Type B pancreatic cell (in vitro differentiated cells): ENCODE data around the gene ESYT3. TPM values are rescaled to one million over a fixed set of nuclear protein-coding genes. Genes with fewer than 3 reads are reported as not detected.

Experiments used
- DNase-seq: peaks from one replicate; pipeline ENCODE4 v3.0.0; 2021; ENCODE audit warnings: mixed read lengths; ENCODE audit not compliant: unreplicated experiment; ENCODE audit errors: extremely low spot score
- H3K27ac Mint-ChIP-seq: 2 replicates; pipeline ENCODE4 v1.8.0; 2021; ENCODE audit warnings: mild to moderate bottlenecking, mixed read lengths
- H3K27me3 Mint-ChIP-seq: 2 replicates; pipeline ENCODE4 v1.8.0; 2021; ENCODE audit warnings: mixed read lengths
- H3K36me3 Mint-ChIP-seq: 2 replicates; pipeline ENCODE4 v1.8.0; 2021; ENCODE audit warnings: mixed read lengths
- H3K4me1 Mint-ChIP-seq: one replicate; pipeline ENCODE4 v1.8.0; 2021; ENCODE audit warnings: mixed read lengths; ENCODE audit not compliant: unreplicated experiment
- H3K4me3 Mint-ChIP-seq: 2 replicates; pipeline ENCODE4 v1.8.0; 2021; ENCODE audit warnings: mild to moderate bottlenecking, mixed read lengths
- H3K9me3 Mint-ChIP-seq: 2 replicates; pipeline ENCODE4 v1.8.0; 2021; ENCODE audit warnings: mixed read lengths
- total RNA-seq: library from RNA; stranded (reverse); gene quantifications from 2 replicates; pipeline ENCODE4 v1.2.1, GENCODE V29; 2021; ENCODE audit warnings: low replicate concordance
- TF ChIP-seq, protein P1 (sequence below): fragments of 200-600 bp; sonication (generic); conservative IDR thresholded peaks from 2 replicates; pipeline ENCODE4 v1.5.0; 2021; ENCODE audit warnings: antibody characterized with exemption, mild to moderate bottlenecking

Gene ESYT3
- total RNA-seq, 1 donor from 2014 or later: 2.0 TPM

DNA sequence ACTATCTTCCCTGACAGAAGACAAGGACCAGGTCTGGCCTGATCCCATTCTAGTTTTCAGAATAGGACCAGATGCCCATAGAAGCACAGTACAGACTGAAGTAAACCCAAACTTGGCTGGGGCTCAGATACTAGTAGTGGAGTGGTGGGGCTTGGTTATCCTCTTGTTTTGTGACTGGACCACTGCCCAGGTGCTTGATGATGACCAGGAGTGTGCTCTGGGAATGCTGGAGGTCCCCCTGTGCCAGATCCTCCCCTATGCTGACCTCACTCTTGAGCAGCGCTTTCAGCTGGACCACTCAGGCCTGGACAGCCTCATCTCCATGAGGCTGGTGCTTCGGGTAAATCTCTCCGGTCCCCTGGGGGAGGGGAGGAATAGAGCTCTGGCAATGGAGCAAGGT is 36.3 kb downstream of the ESYT3 start:
- no peaks in the 10 kb centered on the region for H3K36me3 Mint-ChIP-seq
- H3K4me3 Mint-ChIP-seq: no peak overlapping the region
- TF ChIP-seq, protein P1, sequence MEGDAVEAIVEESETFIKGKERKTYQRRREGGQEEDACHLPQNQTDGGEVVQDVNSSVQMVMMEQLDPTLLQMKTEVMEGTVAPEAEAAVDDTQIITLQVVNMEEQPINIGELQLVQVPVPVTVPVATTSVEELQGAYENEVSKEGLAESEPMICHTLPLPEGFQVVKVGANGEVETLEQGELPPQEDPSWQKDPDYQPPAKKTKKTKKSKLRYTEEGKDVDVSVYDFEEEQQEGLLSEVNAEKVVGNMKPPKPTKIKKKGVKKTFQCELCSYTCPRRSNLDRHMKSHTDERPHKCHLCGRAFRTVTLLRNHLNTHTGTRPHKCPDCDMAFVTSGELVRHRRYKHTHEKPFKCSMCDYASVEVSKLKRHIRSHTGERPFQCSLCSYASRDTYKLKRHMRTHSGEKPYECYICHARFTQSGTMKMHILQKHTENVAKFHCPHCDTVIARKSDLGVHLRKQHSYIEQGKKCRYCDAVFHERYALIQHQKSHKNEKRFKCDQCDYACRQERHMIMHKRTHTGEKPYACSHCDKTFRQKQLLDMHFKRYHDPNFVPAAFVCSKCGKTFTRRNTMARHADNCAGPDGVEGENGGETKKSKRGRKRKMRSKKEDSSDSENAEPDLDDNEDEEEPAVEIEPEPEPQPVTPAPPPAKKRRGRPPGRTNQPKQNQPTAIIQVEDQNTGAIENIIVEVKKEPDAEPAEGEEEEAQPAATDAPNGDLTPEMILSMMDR: no peak
- H3K27me3 Mint-ChIP-seq: no peaks in the 10 kb centered on the region
- no peak overlapping the region for H3K27ac Mint-ChIP-seq
- no peak for DNase-seq
- H3K4me1 Mint-ChIP-seq: peaks cover 9% of the 10 kb centered on the region
- no peaks in the 10 kb centered on the region for H3K9me3 Mint-ChIP-seq

DNA sequence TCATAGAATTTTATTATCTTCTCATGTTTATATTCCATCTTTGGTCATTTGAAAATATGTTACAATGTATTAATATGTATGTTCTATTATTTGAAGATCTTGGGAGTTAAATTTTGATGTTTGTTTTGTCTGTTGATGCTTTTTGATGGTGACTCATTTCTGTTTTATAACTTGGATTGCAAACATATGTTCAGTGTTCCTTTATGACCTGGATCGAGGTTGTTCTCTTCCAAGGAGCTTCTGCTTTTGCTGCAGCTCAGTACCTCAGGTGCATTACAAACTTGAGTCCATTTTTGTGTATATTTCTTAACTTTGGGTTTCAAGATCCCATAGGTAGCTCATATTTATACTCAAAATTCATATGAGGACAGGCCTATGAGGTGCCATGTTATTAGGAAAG is 37.1 kb downstream of the ESYT3 start:
- Mint-ChIP-seq H3K36me3 (no peaks in the 10 kb centered on the region), H3K27ac (no peak overlapping the region), H3K4me1 (peaks cover 4% of the 10 kb centered on the region), H3K27me3 (no peaks in the 10 kb centered on the region), H3K9me3 (no peaks in the 10 kb centered on the region), H3K4me3 (no peak overlapping the region)
- TF ChIP-seq, protein P1: no peak
- DNase-seq: no peak

DNA sequence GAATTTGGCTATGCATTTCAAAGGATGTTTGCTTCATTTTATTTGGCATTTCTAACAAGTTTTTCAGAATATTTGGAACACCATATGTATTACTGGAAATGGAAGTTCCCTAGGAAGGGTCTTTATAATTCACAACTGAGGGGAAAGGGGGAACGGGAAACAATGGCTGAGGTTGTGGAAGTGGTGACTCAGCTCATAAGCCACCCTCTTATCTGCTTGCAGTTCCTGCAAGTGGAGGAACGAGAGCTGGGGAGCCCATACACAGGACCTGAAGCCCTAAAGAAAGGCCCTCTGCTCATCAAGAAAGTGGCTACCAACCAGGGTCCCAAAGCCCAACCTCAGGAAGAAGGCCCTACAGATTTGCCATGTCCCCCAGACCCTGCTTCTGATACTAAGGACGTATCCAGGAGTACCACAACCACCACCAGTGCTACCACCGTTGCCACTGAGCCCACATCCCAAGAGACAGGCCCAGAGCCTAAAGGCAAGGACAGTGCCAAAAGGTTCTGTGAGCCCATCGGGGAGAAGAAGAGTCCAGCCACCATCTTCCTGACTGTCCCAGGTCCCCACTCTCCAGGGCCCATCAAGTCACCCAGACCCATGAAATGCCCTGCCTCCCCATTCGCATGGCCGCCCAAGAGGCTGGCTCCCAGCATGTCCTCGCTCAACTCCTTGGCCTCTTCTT is 37.9 kb downstream of the ESYT3 start:
- H3K27me3 Mint-ChIP-seq: no peaks in the 10 kb centered on the region
- no peak overlapping the region for H3K4me3 Mint-ChIP-seq
- no peak for DNase-seq
- H3K27ac Mint-ChIP-seq: no peak overlapping the region
- H3K9me3 Mint-ChIP-seq: no peaks in the 10 kb centered on the region
- no peaks in the 10 kb centered on the region for H3K4me1 Mint-ChIP-seq
- TF ChIP-seq, protein P1: no peak
- no peaks in the 10 kb centered on the region for H3K36me3 Mint-ChIP-seq

DNA sequence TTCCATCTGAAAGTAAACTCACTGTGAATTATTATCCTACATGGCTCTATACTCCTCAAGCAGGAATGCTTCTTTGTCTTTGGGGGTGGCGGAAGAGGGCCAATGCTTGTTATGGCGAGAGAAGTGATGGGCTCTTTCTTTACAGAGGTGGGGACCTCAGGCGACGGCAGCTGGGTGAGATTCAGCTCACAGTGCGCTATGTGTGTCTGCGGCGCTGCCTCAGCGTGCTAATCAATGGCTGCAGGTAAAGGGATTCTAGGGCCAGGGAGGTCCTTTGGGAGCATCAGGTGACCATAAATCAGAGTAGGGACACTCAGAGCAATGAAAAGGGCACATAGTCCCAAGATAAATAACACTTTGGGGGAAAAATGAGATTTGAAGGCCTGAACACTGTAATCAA is 39.0 kb downstream of the ESYT3 start:
- Mint-ChIP-seq H3K36me3 (no peaks in the 10 kb centered on the region), H3K9me3 (no peaks in the 10 kb centered on the region), H3K4me1 (no peaks in the 10 kb centered on the region), H3K27ac (no peak overlapping the region), H3K27me3 (no peaks in the 10 kb centered on the region), H3K4me3 (no peak overlapping the region)
- TF ChIP-seq, protein P1: no peak
- DNase-seq: no peak

DNA sequence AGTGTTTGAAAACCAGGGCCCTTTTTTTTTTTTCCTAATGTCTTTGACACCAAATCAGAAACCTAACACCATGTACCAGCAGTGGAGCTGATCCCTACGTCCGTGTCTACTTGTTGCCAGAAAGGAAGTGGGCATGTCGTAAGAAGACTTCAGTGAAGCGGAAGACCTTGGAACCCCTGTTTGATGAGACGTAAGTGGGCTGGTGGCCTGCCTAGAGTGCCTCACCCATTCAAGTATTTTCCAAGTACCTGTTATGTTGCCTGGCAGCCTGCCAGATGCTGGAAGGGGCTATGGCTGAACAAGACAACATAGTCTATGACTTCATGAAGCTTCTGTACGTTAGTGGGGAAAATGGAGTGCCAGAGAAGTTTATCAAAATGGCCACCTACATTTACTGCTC is 39.7 kb downstream of the ESYT3 start:
- DNase-seq: no peak
- H3K9me3 Mint-ChIP-seq: no peaks in the 10 kb centered on the region
- no peaks in the 10 kb centered on the region for H3K27me3 Mint-ChIP-seq
- no peaks in the 10 kb centered on the region for H3K4me1 Mint-ChIP-seq
- H3K36me3 Mint-ChIP-seq: no peaks in the 10 kb centered on the region
- no peak overlapping the region for H3K4me3 Mint-ChIP-seq
- TF ChIP-seq, protein P1: no peak
- H3K27ac Mint-ChIP-seq: no peak overlapping the region

DNA sequence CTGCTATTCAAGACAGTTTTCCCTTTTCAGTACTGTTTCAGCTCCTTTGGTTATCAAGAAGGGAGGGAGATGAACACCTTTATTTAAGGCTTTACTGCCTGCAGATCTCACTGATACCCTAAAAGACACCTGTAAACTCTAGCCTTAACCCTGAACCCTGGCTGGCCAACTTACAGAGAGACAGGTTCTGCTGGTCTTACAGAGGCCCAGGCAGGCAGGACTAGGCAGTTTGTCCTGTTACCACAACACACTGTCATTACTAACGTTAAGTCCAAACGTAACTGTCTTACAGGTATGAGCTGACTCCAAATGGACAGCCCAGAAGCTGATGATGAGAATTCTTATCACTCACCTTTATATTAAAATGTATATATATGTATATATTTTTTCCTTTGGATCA is 42.1 kb downstream of the ESYT3 start:
- H3K27me3 Mint-ChIP-seq: no peaks in the 10 kb centered on the region
- H3K27ac Mint-ChIP-seq: no peak overlapping the region
- H3K4me1 Mint-ChIP-seq: no peaks in the 10 kb centered on the region
- H3K9me3 Mint-ChIP-seq: no peaks in the 10 kb centered on the region
- no peaks in the 10 kb centered on the region for H3K36me3 Mint-ChIP-seq
- no peak overlapping the region for H3K4me3 Mint-ChIP-seq
- TF ChIP-seq, protein P1: no peak
- DNase-seq: no peak
